Osteoblast (primary cell): ENCODE measurements around the gene MPP1. TPM values are rescaled to one million over a fixed set of nuclear protein-coding genes. Genes with fewer than 3 reads are reported as not detected.

Source experiments
- DNase-seq: peaks from one replicate; pipeline ENCODE4 v3.0.0; 2011; ENCODE audit warnings: low spot score, mixed read lengths; ENCODE audit not compliant: insufficient read length; ENCODE audit errors: missing footprints
- H2AFZ ChIP-seq: 2 replicates; pipeline ENCODE4 v1.6.0; 2011; ENCODE audit warnings: mild to moderate bottlenecking, low read length
- H3K27ac ChIP-seq: 2 replicates; pipeline ENCODE4 v1.5.1; 2011; ENCODE audit warnings: mild to moderate bottlenecking, low read depth, low read length, moderate library complexity
- H3K27me3 ChIP-seq: 2 replicates; pipeline ENCODE4 v1.6.0; 2012; ENCODE audit warnings: mild to moderate bottlenecking, control low read depth, inconsistent platforms, low read length, moderate library complexity; ENCODE audit not compliant: insufficient read depth
- H3K36me3 ChIP-seq: 2 replicates; pipeline ENCODE4 v1.5.1; 2011; ENCODE audit warnings: mild to moderate bottlenecking, low read length, control low read depth, moderate library complexity; ENCODE audit not compliant: insufficient read depth
- H3K4me1 ChIP-seq: 2 replicates; pipeline ENCODE4 v1.5.1; 2011; ENCODE audit warnings: mild to moderate bottlenecking, low read length, control low read depth, moderate library complexity; ENCODE audit not compliant: insufficient read depth
- H3K4me2 ChIP-seq: 2 replicates; pipeline ENCODE4 v1.6.0; 2011; ENCODE audit warnings: mild to moderate bottlenecking, low read length; ENCODE audit not compliant: insufficient read depth
- H3K4me3 ChIP-seq: fragments of 200-600 bp; sonication (generic); 3 replicates; pipeline ENCODE4 v1.5.1; 2012; ENCODE audit warnings: mild to moderate bottlenecking, low read length, inconsistent platforms; ENCODE audit not compliant: insufficient read depth
- H3K79me2 ChIP-seq: 2 replicates; pipeline ENCODE4 v1.6.0; 2012; ENCODE audit warnings: mild to moderate bottlenecking, low read length, control low read depth, inconsistent platforms; ENCODE audit not compliant: insufficient read depth
- H3K9me3 ChIP-seq: 2 replicates; pipeline ENCODE4 v1.5.1; 2011; ENCODE audit warnings: low read depth, low read length, control low read depth
- H4K20me1 ChIP-seq: 2 replicates; pipeline ENCODE4 v1.6.0; 2012; ENCODE audit warnings: mild to moderate bottlenecking, low read length, control low read depth; ENCODE audit not compliant: insufficient read depth
- CTCF ChIP-seq: IDR thresholded peaks from 2 replicates; pipeline ENCODE4 v1.5.1; 2011; ENCODE audit warnings: mild to moderate bottlenecking, low read depth, low read length, moderate library complexity; ENCODE audit errors: extremely low read depth
- total RNA-seq: library from RNA; depleted of rRNA; stranded (reverse); fragments of >200 nt; gene quantifications from 2 replicates; pipeline ENCODE4 v1.2.3, GENCODE V29; 2012

Gene MPP1
- total RNA-seq, 1 donor = 14.8 TPM

GRCh38 chrX:154761977-154762536, 43.2 kb downstream of the MPP1 start:
- peaks cover 2% of the 10 kb centered on the region for H4K20me1 ChIP-seq
- H3K4me2 ChIP-seq = peak overlapping the region; percentile 92
- H3K4me1 ChIP-seq = peaks cover 6% of the 10 kb centered on the region
- H3K36me3 ChIP-seq = peaks cover 12% of the 10 kb centered on the region
- DNase-seq = no peak
- no peaks in the 10 kb centered on the region for H3K9me3 ChIP-seq
- TF ChIP-seq CTCF = no peak
- H3K27ac ChIP-seq = peak overlapping the region; percentile 51
- no peaks in the 10 kb centered on the region for H3K27me3 ChIP-seq
- H3K79me2 ChIP-seq = peaks cover 26% of the 10 kb centered on the region
- peak overlapping the region; percentile 77 for H3K4me3 ChIP-seq
- peak overlapping the region; percentile 92 for H2AFZ ChIP-seq

- Histone ChIP-seq H4K20me1 (no peaks in the 10 kb centered on the region), H3K4me3 (no peak overlapping the region), H2AFZ (no peak overlapping the region), H3K27me3 (no peaks in the 10 kb centered on the region), H3K36me3 (no peaks in the 10 kb centered on the region), H3K79me2 (peaks cover 8% of the 10 kb centered on the region), H3K9me3 (no peaks in the 10 kb centered on the region), H3K27ac (no peak overlapping the region), H3K4me2 (no peak overlapping the region), H3K4me1 (peaks cover 10% of the 10 kb centered on the region)
- TF ChIP-seq CTCF = no peak
- DNase-seq = no peak
Observed at GRCh38 chrX:154758696-154759095, 46.6 kb downstream of the MPP1 start.

GRCh38 chrX:154751669-154752271, 53.5 kb downstream of the MPP1 start:
- H3K9me3 ChIP-seq = no peaks in the 10 kb centered on the region
- no peak for TF ChIP-seq CTCF
- H3K4me1 ChIP-seq = peaks cover 13% of the 10 kb centered on the region
- H3K27me3 ChIP-seq = peaks cover 20% of the 10 kb centered on the region
- H4K20me1 ChIP-seq = no peaks in the 10 kb centered on the region
- H3K27ac ChIP-seq = no peak overlapping the region
- no peak for DNase-seq
- no peaks in the 10 kb centered on the region for H3K36me3 ChIP-seq
- no peaks in the 10 kb centered on the region for H3K79me2 ChIP-seq
- no peak overlapping the region for H2AFZ ChIP-seq
- no peak overlapping the region for H3K4me3 ChIP-seq
- no peak overlapping the region for H3K4me2 ChIP-seq

- no peaks in the 10 kb centered on the region for H3K9me3 ChIP-seq
- no peak overlapping the region for H3K27ac ChIP-seq
- H3K4me1 ChIP-seq = peaks cover 13% of the 10 kb centered on the region
- no peak overlapping the region for H3K4me2 ChIP-seq
- peaks cover 20% of the 10 kb centered on the region for H3K27me3 ChIP-seq
- no peak for DNase-seq
- no peak for TF ChIP-seq CTCF
- no peak overlapping the region for H3K4me3 ChIP-seq
- H2AFZ ChIP-seq = no peak overlapping the region
- no peaks in the 10 kb centered on the region for H3K79me2 ChIP-seq
- H4K20me1 ChIP-seq = no peaks in the 10 kb centered on the region
- no peaks in the 10 kb centered on the region for H3K36me3 ChIP-seq
Observed at GRCh38 chrX:154751203-154751668, 54.0 kb downstream of the MPP1 start.
